ENCODE results near the gene SERPINA12. TPM values are rescaled to one million over a fixed set of nuclear protein-coding genes. Genes with fewer than 3 reads are reported as not detected.

Gene SERPINA12
- total and polyA plus RNA-seq, 2 of the 13 experiments (the other 11 are each of a cell fraction or from before 2014, with no cell fraction given), result 0.08 TPM; not detected in 1

- Histone ChIP-seq H3K4me3 (replicated peaks in 1 of 3; ENCODE audit: insufficient read depth in 1 of 3, low read depth in 2 of 3, low read length in 3 of 3) (no peak overlapping the region), H3K27ac (ENCODE audit: extremely low read length, insufficient read depth, low read length) (no peak overlapping the region), H3K4me2 (ENCODE audit: low read depth, low read length) (no peak overlapping the region), H2AFZ (ENCODE audit: low read length) (no peak overlapping the region), H3K9ac (ENCODE audit: insufficient read depth, low read depth, low read length) (no peak overlapping the region), H3K36me3 (replicated peaks in 1 of 2; ENCODE audit: control insufficient read depth in 1 of 2, insufficient read depth in 2 of 2, low read length in 2 of 2) (no peaks in the 10 kb centered on the region), H3K27me3 (ENCODE audit: control insufficient read depth in 1 of 2, insufficient read depth in 2 of 2, low read length in 2 of 2) (no peaks in the 10 kb centered on the region), H3K9me3 (ENCODE audit: low read length) (no peaks in the 10 kb centered on the region), H4K20me1 (ENCODE audit: insufficient read depth, low read length) (no peaks in the 10 kb centered on the region), H3K79me2 (ENCODE audit: insufficient read depth, low read length) (no peaks in the 10 kb centered on the region), H3K4me1 (ENCODE audit: insufficient read depth, low read length) (peaks cover 95% of the 10 kb centered on the region)
- in situ Hi-C loops (cut with HindIII; ENCODE audit: extremely low pct_ligation_motif_present, low pct_unique_long_range_greater_than_20kb) (no loop called here), intact Hi-C loops (cut with micrococcal nuclease; ENCODE audit: unreplicated experiment) (no loop called here)
- no peak for DNase-seq (ENCODE audit: low spot score)
- no peak for FAIRE-seq
- BruUV-seq (replicated peaks), result no TSS peak
- CTCF ChIA-PET (ENCODE audit: low intra/inter-chr PET ratio, low total read pairs), result no interaction called here
- 82% methylated on average over 8 of the region's 8 CpGs for WGBS (ENCODE audit: low lambda C conversion rate)
- POLR2A ChIA-PET, result no interaction called here
- TF ChIP-seq ZNF180 (CRISPR knock-in tag; IDR thresholded peaks at IDR 0.05; ENCODE audit: borderline replicate concordance, low read depth) (no peak), MED13 (CRISPR knock-in tag; IDR thresholded peaks at IDR 0.05) (no peak), ZNF407 (CRISPR knock-in tag; IDR thresholded peaks at IDR 0.05; ENCODE audit: not compliant biosample characterization) (no peak), ARID2 (CRISPR knock-in tag; IDR thresholded peaks at IDR 0.05; ENCODE audit: borderline replicate concordance) (no peak)
- ATAC-seq, result no peak
Measured at GRCh38 chr14:94460631-94461416, 48.4 kb downstream of the SERPINA12 start.

Data from HepG2 (cell line).